Measurements from ENCODE around the gene LRRN4. TPM values are rescaled to one million over a fixed set of nuclear protein-coding genes. Genes with fewer than 3 reads are reported as not detected.

Gene LRRN4
- 0.06 TPM in 2 of 5 replicates, not detected in the others for total RNA-seq (2022; extraction: Qiagen RNA extraction; ENCODE audit: low read depth)

DNA sequence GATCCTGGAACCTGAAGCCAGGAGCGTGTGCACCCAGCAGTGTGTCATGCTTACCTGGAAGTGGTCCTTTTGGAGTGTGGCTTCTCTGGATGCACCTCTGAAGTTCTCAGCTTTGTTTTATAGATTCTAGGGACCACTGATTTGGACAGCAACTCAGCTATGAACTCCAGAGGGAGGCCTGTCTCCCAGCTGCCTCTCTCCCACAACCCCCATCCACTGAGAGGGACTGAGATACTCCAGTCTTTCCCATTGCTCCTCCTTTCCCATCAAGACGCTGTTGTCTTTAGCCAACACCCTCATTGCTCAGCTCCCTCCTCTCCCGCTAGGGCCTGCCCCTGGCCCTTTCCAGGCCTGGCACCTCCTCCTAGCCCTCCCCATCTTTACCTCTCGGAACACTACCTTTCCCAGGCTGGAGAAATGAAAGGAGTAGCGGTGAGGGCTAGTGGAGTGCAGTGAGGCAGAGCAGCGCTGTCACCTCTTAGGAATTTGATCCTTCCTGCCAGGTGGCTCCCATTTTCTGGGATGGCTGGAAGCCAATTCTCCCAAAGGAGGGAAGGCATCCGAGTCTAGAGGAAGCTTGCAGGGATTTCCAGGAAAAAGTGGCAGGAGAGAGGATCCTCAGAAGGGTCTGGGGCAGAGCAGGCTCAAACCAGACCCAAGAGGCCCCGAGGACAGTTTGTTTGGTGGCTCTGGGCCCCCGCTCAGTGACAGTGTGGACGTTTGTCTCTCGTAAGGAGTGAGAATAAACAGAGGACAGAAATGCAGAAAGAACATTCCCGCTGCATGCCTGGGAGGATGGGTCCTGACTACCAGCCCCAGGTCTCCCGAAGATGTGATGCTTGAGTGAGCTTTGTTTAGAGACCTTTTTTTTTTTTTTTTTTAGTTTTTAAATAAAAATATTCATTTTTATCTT lies at the start of gene LRRN4:
LRRN4 (minus strand) TSS at position 285 of the 913 bp plus-strand sequence. CDS start 1,261 bp downstream, outside the sequence.

Other genes with a start within 250 kb of the LRRN4 start
- 2.5 to 4.8 TPM (median 3.5 TPM) in 5 replicates for gene CHGB, start 142.6 kb downstream of the LRRN4 start, total RNA-seq (2022; extraction: Qiagen RNA extraction; ENCODE audit: low read depth)
- 43.4 to 62.4 TPM (median 46.5 TPM) in 5 replicates for gene TRMT6, start 103.5 kb downstream of the LRRN4 start, total RNA-seq (2022; extraction: Qiagen RNA extraction; ENCODE audit: low read depth)
- 17.5 to 26.2 TPM (median 21.8 TPM) in 5 replicates for gene MCM8, start 103.4 kb downstream of the LRRN4 start, total RNA-seq (2022; extraction: Qiagen RNA extraction; ENCODE audit: low read depth)
- gene CRLS1, start 47.9 kb downstream of the LRRN4 start, total RNA-seq (2022; extraction: Qiagen RNA extraction; ENCODE audit: low read depth) = 51.9 to 78.0 TPM (median 70.8 TPM) in 5 replicates
- 14.4 to 16.7 TPM (median 15.2 TPM) in 5 replicates for gene FERMT1, start 69.0 kb upstream of the LRRN4 start, total RNA-seq (2022; extraction: Qiagen RNA extraction; ENCODE audit: low read depth)

Measured in A549 treated with ZK216348 at 1 μM for 4 hours (cell line).